Calu3 (cell line): ENCODE results near the gene ARSG. TPM values are rescaled to one million over a fixed set of nuclear protein-coding genes. Genes with fewer than 3 reads are reported as not detected.

ENCODE experiments used
- BruUV-seq: library from RNA; stranded (reverse); fragments of 400-500 nt; replicated peaks from 2 replicates; lab custom pipeline; 2021; lab: Mats Ljungman, UMichigan
- CTCF ChIA-PET: fragments of 300-600 bp; sonication (Branson Sonifier 250); formaldehyde crosslinking; loops from one replicate; lab custom pipeline; 2022; ENCODE audit warnings: antibody characterized with exemption; lab: Charles Lee
- DNase-seq: peaks from one replicate; pipeline ENCODE4 v3.0.0; 2022
- H3K27ac Mint-ChIP-seq: one replicate; pipeline ENCODE4 v1.8.0; 2022; ENCODE audit warnings: mixed read lengths; ENCODE audit not compliant: unreplicated experiment
- H3K27me3 Mint-ChIP-seq: one replicate; pipeline ENCODE4 v1.8.0; 2022; ENCODE audit warnings: mixed read lengths; ENCODE audit not compliant: unreplicated experiment
- H3K36me3 Mint-ChIP-seq: one replicate; pipeline ENCODE4 v1.8.0; 2022; ENCODE audit warnings: mild to moderate bottlenecking, moderate library complexity, mixed read lengths; ENCODE audit not compliant: insufficient read depth, unreplicated experiment
- H3K4me1 Mint-ChIP-seq: one replicate; pipeline ENCODE4 v1.8.0; 2022; ENCODE audit warnings: mild to moderate bottlenecking, low read depth, mixed read lengths; ENCODE audit not compliant: unreplicated experiment
- H3K4me3 Mint-ChIP-seq: one replicate; pipeline ENCODE4 v1.8.0; 2022; ENCODE audit warnings: mild to moderate bottlenecking, low read depth, moderate library complexity, mixed read lengths; ENCODE audit not compliant: unreplicated experiment
- H3K9me3 Mint-ChIP-seq: one replicate; pipeline ENCODE4 v1.8.0; 2022; ENCODE audit warnings: low read depth, mixed read lengths; ENCODE audit not compliant: unreplicated experiment
- CTCF ChIP-seq: fragments of 200-600 bp; IDR thresholded peaks from one replicate; pipeline ENCODE4 v1.8.0; 2022; ENCODE audit warnings: antibody characterized with exemption; ENCODE audit not compliant: unreplicated experiment
- intact Hi-C: fragments of 100-400 bp; cut with micrococcal nuclease; formaldehyde crosslinking; loops from one replicate; pipeline ENCODE4 v1.10.0; 2022; ENCODE audit not compliant: unreplicated experiment
- total RNA-seq: library from RNA; stranded (reverse); gene quantifications from 2 replicates; pipeline ENCODE4 v1.2.3, GENCODE V29; 2022

ARSG gene
- total RNA-seq, 1 experiment from 2014 or later: 1.4 TPM

DNA sequence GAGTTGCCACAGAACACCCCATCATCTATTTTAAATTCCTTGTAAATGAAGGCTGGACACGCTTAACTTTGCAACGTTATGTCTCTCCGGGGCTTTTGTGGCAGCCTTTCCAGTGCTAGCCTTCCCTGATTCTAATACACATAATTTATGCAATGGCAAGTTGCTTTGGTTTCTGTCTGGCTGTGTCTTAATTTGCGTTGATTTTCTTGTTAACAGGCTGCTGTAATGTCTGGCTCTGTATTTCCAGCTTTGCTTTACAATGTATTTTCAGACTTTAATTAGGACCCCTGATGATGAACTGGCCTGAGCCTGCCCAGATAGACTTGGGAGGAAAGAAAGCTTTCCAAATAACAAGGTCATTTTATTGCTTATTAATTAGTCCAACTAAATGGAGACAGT, 30.3 kb downstream of the ARSG start:
- no peak for TF ChIP-seq CTCF
- H3K4me1 Mint-ChIP-seq: peaks cover 12% of the 10 kb centered on the region
- peaks cover 11% of the 10 kb centered on the region for H3K27me3 Mint-ChIP-seq
- no peaks in the 10 kb centered on the region for H3K9me3 Mint-ChIP-seq
- no peak overlapping the region for H3K27ac Mint-ChIP-seq
- no peak overlapping the region for H3K4me3 Mint-ChIP-seq
- no TSS peak for BruUV-seq
- intact Hi-C loops: no loop called here
- DNase-seq: no peak
- CTCF ChIA-PET: no interaction called here
- no peaks in the 10 kb centered on the region for H3K36me3 Mint-ChIP-seq

- peaks cover 22% of the 10 kb centered on the region for H3K27me3 Mint-ChIP-seq
- no peak overlapping the region for H3K4me3 Mint-ChIP-seq
- no peak for TF ChIP-seq CTCF
- H3K9me3 Mint-ChIP-seq: no peaks in the 10 kb centered on the region
- H3K4me1 Mint-ChIP-seq: peaks cover 12% of the 10 kb centered on the region
- no TSS peak for BruUV-seq
- CTCF ChIA-PET: no interaction called here
- no peaks in the 10 kb centered on the region for H3K36me3 Mint-ChIP-seq
- intact Hi-C loops: no loop called here
- DNase-seq: no peak
- H3K27ac Mint-ChIP-seq: no peak overlapping the region
These were observed 31.3 kb downstream of the ARSG start for GRCh38 chr17:68322630-68323029.

- Mint-ChIP-seq H3K36me3 (no peaks in the 10 kb centered on the region), H3K27me3 (peaks cover 37% of the 10 kb centered on the region), H3K9me3 (no peaks in the 10 kb centered on the region), H3K4me3 (no peak overlapping the region), H3K27ac (no peak overlapping the region), H3K4me1 (no peaks in the 10 kb centered on the region)
- no peak for TF ChIP-seq CTCF
- no TSS peak for BruUV-seq
- intact Hi-C loops: no loop called here
- no peak for DNase-seq
- CTCF ChIA-PET: no interaction called here
These were observed 32.8 kb downstream of the ARSG start for GRCh38 chr17:68324114-68324513.

DNA sequence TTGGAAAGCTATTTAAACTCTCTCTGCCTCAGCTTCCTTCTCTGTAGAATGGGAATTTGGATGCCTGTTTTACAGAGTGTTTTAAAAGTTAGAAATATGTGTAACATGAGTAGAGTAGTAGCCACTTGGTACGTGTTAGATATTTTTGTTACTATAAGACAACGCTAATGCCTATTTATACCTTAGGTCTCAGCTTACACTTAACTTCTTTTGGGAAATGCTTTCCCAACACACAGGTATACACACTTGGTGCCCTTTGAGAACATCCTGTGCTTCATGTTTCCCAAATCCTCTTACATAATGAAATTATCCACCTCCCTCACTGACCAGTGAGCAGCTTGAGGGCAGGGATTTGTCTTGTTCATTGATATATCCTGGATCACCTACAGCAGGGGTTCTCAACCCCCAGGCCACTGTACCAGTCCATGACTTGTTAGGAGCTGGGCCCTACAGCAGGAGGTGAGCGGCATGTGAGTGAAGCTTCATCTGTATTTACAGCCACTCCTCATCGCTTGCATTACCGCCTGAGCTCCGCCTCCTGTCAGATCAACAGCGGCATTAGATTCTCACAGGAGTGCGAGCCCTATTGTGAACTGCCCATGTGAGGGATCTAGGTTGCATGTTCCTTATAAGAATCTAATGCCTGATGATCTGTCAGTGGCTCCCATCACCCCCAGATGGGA, 33.5 kb downstream of the ARSG start:
- BruUV-seq: no TSS peak

More for the DNA sequence above, 33.5 kb downstream of the ARSG start:
- Mint-ChIP-seq H3K27me3 (peaks cover 44% of the 10 kb centered on the region), H3K27ac (no peak overlapping the region), H3K4me1 (no peaks in the 10 kb centered on the region), H3K9me3 (no peaks in the 10 kb centered on the region), H3K4me3 (no peak overlapping the region), H3K36me3 (no peaks in the 10 kb centered on the region)
- intact Hi-C loops: no loop called here
- no peak for DNase-seq
- CTCF ChIA-PET: interaction anchor here (0.5 kb wide), 1 partner anchor 111 kb away, joined by 3 read pairs; no protein-coding TSS in a partner anchor
- TF ChIP-seq CTCF: no peak
